HG02885 (cell line): ENCODE results near the gene RAB11FIP4.

Experiments used
- ATAC-seq: cut with Tn5 transposase; IDR thresholded peaks from one replicate; pipeline ENCODE4 v1.9.1; 2021; ENCODE audit warnings: mild to moderate bottlenecking; ENCODE audit not compliant: unreplicated experiment, poor library complexity

The RAB11FIP4 gene

DNA sequence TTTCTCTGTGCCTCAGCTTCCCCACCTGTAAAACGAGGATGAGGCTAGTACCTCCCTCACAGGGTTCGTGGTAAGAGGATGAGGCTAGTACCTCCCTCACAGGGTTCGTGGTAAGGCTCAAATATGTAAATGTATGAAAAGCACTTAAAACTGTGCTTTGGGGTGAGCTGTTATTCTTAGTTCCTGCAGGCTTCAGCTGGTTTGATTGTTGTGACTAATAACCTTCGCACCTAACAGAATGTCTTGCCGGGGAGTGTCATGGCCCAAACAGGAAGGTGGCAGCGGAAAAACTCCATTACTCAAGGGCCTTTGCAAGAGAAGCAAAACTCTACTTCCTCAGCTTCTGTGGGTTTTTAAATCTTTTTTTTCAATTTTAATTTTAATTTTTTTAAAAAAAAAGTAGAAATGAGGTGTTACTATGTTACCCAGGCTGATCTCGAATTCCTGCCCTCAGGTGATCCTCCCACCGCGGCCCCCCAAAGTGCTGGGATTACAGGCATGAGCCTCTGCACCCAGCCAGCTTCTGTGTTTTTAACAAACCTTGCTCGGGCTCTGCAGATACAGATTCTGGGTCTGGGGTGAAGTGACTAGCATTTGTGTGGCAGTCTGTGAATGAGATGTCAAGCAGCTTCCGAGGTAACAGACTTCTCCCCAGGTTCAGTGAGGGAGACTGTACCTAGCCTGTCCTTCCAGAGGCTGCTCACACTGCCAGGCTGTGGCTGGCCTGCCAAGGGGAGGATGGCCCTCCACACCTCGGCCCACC is 103.0 kb downstream of the RAB11FIP4 start:
- ATAC-seq: peak; percentile 53

DNA sequence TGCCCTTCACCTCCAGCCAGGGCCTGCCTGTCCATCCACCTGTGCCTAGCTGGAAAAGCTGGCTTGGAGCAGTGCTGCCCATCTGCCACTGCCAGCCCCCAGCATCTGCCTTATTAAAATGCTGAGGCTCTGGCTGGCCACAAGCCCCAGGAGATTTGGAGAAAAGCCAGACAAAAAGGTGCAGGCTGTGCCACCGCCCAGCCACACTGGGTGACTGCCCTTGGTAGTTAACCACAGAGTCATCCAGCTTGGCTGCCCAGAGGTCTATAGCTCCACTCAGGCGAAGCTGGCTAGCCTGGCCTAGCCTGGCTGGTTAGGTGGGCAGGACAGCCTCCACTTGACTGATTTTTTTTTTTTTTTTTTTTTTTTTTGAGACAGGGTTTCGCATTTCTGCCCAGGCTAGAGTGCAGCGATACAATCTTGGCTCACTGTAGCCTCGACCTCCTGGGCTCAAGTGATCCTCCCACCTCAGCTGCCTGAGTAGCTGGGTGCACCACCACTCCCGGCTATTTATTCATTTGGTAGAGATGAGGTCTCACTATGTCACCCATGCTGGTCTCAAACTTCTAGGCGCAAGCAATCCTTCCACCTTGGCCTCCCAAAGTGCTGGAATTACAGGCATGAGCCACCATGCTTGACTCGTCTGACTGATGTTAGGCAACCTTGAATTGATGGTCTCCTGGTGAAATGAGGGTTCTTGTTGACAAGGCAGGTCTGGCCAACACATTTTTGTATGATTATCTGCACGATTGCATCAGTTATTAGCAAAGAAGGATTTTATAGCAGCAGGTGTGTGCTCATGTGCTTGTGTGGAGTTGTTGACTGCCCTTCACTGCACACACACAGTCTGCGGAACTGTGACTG is 103.8 kb downstream of the RAB11FIP4 start:
- no peak for ATAC-seq

DNA sequence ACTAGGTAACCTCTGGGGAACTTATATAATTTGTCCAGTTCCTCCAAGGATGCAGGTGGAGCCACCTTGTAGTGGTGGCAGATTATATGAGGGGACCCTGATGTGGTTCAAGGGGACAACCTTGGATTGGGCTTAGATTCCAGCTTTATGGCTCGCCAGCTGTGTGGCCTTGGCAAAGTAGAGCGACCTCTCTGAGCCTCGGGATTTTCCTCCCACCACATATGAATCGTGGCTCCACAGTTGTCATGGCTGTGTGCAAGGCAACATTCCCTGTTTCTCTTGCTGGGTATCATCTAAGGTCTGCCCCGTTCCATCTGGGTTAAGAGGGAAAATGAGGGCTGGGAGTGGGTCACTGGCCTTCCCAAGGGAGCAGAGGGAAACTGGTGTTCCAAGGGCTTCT is 104.6 kb downstream of the RAB11FIP4 start:
- no peak for ATAC-seq

DNA sequence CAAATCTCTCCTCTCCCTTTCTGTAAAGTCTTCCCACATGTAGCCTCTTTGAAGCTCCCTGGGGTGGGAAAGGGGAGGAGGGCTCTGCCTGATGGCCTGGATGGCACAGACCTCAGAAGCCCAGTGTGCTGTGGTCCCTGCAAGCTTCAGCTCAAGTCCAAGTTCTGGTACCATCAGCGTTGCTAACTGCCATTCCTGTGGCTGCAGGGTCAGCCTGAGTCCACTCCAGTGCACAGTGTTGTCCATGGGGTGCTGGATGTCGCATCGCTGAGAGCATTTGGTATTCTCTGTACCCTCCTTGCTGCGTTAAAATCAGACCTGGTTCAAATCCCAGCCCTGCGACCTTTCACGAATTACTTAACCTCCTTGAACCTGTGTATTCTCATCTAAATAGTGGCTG is 105.1 kb downstream of the RAB11FIP4 start:
- no peak for ATAC-seq

DNA sequence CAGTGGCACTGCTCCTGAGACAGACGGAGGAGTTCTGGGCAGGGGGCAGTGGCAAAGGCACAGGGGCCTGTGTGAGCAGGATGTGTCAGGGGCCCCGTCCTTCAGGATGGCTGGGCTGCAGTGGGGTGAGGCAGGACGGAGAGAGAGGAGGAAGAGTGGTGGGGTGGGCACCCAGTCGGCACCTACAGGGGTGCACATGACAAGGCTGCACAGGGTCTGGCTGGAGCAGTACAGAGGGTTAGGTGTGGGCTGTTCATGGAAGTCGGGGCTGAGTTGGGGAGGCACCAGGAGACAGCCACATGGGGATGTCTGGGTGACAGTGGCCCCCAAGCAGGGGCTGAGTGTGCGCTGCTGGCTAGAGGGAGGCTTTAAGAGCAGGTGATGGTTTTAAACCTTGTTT is 106.0 kb downstream of the RAB11FIP4 start:
- no peak for ATAC-seq

DNA sequence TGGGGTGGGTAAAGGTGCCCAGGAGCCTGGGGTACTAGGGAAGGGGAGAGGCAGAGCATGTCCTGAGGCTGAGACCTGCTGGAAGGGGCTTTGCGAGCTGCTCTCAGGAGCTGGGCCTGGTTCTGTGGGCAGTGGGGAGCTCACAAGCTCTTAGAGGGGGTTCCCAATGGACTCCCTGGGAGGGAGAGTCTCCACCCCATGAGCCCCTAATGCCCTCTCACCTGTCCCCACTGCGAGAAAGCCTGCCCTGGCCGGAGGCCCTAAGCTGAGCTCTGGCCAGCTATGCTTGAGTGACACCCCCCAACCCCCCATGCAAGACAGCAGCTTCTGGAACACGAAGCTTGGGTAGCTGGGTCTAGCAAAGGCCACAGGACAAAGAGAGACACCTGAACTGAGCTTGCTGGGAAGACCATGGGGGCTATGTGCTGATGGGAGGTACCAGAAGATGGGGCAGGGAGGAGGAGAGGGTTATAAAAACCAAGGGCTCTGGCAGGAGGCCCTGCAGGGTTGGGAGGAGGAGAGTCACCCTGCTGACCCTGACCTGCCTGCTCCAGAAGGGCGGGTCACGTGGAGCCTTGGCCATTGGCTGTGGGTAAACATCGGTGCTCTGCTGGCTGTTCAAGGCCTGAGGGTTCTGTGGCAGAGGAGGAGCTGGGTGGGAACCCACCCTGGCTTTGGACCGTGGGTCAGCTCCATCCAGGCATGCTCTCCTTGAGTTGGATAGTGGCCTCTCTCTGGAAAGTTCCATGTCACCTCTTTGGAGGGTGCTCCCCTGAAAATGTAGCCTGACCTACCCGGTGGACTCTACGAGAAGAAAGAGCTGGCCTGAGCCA is 106.7 kb downstream of the RAB11FIP4 start:
- no peak for ATAC-seq

DNA sequence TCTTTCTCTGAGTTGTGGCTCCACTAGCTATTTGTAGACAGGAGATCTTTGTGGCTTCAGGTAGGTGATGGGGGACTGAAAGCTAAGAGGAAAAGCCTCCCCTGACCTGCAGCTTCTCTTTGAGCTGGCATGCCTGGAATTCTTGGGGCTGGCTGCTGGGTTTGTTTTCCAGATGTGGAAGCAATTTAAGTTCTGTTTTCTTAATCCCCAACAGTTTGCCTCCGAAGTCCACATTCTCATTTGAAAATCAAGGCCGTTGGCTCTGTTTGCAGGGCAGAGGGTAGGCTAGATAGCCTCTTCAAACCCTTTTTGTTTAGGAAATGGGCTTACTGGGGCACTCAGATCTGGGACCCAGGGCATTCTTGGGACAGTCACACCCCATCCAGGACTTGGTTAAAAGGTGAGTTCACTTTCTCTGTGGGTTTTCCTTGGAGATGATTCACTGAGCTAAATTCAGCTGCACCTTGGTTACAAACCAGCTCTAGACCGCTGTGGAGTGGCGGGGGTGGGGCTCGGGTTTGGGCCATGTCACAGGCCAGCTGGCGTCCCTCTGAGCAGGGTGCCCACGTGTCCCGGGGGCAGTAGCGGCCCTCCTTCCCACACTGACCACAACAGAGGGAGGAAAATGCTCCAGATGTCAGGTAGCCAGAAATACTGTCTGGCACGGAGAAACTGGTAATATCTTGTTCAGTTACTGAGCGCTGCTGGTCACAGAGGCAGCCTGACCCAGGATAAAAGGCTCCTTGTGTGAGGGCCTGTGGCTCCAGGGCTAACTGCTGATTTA is 108.5 kb downstream of the RAB11FIP4 start:
- ATAC-seq: no peak

DNA sequence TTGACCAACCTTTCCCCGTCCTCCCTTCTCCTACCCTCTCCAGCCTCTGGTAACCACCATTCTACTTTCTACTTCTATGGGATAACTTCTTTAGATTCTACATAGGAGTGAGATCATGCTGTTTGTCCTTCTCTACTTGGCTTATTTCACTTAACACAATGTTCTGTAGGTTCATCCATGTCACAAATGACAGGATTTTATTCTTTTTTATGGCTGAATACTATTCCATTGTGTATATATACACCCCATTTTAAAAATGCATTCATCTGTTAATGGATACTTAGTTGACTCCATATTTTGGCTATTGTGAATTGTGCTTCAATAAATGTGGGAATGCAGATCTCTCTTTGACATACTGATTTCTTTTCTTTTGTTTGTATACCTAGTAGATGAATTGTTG is 115.0 kb downstream of the RAB11FIP4 start:
- ATAC-seq: no peak

DNA sequence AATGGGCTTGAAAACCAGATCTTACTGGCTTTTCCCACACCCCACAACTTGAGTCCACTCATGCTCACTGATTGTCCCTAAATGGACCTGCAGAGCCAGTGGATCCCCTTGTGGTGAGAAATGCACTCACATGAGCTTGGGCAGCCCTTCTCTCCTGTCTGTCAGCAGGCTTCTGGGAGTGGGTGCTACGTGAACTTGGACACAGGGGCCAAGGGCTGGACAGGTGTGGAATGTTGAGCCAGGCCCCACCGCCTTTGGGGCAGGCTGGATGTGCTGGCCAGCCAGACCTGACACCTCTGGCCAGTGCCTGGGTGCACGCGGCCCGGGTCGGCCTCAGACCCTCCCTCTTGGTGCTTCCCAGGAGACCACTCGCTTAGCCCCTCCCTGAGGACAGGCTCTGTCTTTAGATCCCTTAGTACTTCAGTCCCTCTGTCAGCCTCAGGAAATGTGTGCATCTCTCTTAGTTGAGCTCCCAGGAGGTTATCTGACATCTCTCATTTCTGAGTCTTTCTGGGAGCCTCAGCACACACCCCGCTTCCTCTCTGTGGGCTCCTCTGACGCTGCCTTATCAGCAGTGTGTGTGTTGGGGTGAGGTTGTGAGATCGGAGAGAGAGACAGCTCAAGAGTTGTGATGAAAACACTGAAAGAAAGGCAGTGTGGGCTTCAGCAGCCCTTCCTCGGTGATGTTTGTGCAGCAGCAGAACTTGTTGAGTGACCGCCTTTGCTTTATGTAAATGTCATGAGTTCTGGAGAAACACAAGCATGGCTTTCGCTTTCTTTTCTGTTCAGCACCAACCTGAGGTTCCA is 117.0 kb downstream of the RAB11FIP4 start:
- ATAC-seq: peak; percentile 77

DNA sequence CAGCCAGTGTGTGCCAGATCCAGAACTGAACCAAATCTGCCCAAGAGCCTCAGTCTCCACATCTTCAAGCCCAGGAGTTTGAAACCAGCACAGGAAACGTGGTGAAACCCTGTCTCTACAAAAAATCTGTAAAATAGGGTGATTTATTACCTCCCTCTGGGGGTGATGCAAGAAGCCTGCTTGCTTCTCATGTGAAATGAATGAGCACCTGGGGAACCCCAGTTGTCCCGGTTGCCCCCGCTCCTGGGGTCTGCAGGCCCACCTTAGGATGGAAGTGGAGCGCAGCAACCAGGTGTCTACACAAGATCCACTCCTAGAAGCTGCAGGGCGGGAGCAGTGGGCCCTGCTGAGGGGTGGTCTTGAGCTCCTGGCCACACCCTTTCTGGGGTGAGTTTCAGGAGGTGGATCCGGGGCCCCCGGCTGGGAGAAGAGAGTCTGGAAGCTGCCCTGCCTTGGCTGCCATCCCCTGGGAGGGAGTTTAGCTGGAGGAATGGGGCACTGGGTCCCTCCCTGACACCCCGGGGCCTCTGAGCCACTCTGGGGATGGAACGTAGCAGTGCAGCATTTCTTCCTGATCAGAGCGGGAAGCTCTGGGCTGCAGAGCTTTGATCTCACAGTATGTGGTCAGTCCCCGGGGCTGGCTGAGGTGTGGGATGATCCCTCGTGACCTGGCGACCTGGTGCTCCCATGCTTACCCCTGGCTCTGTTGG is 117.8 kb downstream of the RAB11FIP4 start:
- ATAC-seq: peak; percentile 17

DNA sequence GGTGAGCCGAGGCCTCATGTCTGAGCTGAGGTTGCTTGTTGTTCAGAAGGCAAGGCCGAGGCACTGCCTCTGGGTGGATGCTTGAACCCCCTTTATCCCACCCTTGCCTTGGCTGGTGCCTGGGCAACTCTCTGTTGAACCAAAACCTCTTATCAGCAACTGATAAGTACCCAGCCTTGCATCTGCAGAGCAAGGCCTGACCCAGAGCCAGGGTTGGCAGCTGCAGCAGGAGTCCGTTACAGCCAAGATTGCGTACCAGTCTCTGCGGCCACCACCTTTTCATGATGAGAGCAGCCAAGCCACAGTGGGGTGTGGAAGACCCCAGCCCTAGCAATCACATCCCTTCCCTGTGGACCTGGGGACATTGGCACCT is 118.3 kb downstream of the RAB11FIP4 start:
- no peak for ATAC-seq

DNA sequence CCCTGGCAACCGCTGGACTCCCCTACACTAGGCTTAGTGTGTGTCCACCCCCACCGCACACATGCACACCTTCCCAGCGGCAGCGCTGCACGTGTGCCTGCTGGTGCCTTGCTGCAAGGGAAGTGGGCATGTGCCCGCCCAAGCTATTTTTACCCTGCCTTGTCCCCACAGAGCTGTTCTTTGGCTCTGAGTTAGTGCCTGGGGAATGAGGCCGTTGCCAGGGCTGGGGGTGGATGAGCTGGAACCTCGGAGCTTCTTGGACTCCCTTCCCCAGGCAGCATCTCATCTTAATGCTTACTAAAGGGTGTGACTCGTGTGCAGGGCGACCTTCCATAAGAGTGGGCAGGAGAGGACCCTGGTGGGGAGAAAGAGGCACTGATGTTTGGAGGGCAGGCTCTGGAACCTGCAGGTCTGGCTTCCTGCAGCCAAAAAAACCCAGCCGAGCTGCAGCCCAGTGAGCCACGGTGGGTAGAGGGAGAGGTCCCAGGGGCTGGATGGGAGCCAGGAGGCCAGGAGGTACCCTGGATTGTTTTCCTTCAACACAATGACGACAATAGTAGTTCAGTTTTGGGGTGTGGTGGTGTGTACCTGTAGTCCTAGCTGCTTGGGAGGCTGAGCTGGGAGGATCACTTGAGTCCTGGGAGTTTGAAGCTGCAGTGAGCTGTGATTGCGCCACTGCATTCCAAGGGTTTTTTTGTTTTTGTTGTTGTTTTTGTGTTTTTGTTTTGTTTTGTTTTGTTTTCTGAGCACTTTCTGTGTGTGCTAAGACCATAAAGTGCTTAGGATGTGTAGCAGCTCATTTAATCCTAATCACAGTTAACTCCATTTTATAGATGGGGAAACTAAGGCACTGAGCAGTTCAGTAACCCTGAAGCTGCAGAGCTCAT is 119.1 kb downstream of the RAB11FIP4 start:
- no peak for ATAC-seq

DNA sequence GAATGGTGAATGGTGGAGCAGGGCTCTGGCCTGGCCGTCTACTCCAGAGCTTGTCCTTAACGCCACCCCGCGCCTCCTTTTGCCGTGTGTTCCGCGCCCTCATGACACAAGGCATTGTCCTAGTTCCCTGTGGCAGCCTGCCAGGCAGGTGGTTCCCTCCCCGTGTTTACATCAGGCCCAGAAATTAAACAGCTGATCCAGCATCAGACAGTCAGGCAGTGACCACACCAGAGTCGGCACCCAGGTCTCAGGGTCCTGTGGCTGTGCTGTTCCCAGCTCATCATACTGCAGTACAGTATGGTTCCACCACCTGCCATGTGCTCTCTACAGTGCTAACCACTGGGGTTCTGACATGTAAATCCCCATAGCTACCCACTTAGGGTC is 119.7 kb downstream of the RAB11FIP4 start:
- ATAC-seq: no peak

DNA sequence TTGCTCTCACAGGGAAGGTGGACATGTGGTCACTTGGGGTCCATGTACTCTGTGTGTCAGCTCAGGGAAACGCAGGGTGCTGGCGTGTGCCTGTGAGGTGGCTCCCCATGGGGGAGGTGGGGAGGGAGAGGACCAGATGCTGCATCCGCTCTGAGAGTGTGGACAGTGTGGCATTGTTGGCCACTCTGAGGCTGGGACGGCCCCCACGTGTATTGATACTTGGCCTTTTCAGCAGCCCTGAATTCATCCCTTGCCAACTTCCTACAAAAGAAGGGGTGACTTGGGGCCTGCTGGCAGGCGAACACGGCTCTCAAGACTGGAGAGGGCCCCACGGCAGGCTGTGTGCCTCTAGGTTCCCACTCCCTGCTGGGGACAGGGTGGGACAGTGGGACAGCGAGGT is 120.1 kb downstream of the RAB11FIP4 start:
- no peak for ATAC-seq

DNA sequence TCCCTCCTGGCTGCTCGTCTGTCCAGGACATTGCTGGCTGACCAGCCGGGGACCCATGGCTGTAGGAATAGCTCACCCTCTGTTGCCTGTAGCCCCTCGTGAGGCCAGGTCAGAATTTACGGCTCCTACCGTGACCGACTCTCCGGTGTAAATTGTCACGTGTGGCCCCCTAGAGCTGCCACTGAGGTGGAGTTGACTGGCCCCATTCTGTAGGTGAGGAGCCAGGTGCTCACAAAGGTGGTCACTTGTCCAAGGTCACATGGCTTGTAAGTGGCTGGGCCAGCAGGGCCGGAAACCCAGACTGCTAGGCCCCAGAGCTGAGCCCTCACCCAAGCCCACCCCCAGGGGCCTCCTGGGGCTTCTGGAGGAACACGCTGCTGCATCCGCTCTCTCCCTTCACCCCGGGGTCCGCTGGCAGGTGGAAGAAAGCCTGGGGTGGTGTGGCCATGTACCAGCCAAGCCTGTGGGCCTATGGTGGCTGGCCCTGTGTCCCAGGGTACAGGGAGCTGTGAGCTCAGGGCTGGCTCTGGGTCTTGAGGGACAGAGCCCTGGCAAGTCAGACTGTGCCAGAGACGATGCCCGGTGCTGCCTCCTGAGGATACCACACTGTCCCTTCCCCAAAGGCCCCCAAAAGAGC is 120.7 kb downstream of the RAB11FIP4 start:
- ATAC-seq: no peak

DNA sequence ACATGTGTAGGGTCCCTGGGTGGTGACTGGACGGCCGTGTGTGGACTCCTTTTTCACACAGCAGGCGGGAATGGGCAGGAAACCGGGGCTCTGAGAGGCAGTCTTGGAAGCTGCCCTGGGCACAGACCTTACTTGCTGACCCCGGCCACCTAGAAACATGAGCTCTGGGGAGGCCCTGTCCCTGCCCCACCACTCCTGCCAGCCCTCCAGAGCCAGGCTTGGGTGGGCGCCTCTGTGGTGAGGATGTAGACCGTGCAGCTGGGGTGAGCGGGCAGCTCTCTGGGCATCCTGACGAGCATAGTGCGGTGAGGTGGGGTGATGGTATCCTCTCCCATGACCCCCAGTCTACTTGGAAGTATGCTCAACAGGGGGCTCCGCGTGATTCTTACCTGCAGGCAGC is 121.3 kb downstream of the RAB11FIP4 start:
- no peak for ATAC-seq

DNA sequence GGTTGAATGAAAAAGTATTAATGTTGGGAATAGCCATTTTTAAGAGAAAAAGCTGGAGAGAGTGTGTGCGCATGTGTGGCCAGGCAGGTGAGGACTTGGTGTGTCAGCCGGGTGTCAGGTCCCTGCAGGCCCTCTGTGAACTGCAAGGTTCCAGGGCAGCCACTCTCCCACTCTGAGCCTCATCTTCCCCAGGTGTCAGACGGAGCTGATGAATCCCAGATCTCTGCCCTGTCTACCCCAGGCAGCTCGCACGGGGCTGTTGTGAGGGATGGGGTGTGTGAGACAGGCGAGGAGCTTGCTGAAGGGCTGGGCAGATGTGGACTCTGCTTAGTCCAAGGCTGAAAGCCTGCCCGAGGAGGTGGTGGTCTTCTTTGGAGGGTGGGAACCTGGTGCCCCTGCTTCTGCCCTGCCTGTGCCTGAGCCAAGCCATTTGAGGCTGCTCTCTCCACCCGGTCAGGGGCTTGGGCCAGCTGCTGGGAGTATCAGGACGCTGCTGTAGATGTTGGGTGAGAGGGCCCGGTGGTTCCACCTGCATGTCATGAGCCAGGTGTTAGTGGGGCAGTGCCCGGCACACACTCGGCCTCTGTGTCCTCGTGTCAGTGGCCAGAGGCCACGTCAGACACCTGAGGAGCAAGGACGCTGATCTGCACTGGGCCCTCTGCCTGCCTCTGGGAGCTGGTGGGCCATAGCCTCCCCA is 122.4 kb downstream of the RAB11FIP4 start:
- no peak for ATAC-seq
